Measurements from ENCODE around the gene AGXT2. TPM values are rescaled to one million over a fixed set of nuclear protein-coding genes. Genes with fewer than 3 reads are reported as not detected.
"Not testable (repeated sequence)": the region's sequence is repeated elsewhere in the genome, so short reads cannot be mapped to it uniquely, and the experiment has no call there.

Gene AGXT2
- total and polyA plus RNA-seq, 10 of the 15 experiments (the other 5 are each of a cell fraction or from before 2014, with no cell fraction given): not detected

- 85% methylated on average over 5 of the region's 5 CpGs for WGBS (ENCODE audit: insufficient coverage, insufficient replicate concordance, low lambda C conversion rate, missing lambda C conversion rate)
- no peaks in the 10 kb centered on the region for H3K79me2 ChIP-seq (ENCODE audit: control insufficient read depth, insufficient read depth, low read length)
- H3K9ac ChIP-seq (ENCODE audit: control insufficient read depth, insufficient read depth, low read length): no peak overlapping the region
- ATAC-seq (no peak), DNase-seq (ENCODE audit: low read depth, low spot score) (no peak), FAIRE-seq (no peak)
- H3K9me3 ChIP-seq (replicated peaks; ENCODE audit: control insufficient read depth, insufficient read depth, low read length): no peaks in the 10 kb centered on the region
- in situ Hi-C loops (cut with MboI): no loop called here
- intact Hi-C loops (cut with micrococcal nuclease; ENCODE audit: unreplicated experiment): no loop called here
- POLR2A ChIA-PET: no interaction called here
- H3K27ac ChIP-seq (ENCODE audit: control insufficient read depth, insufficient read depth): no peak overlapping the region
- no peaks in the 10 kb centered on the region for H3K36me3 ChIP-seq (ENCODE audit: control insufficient read depth in 2 of 2, insufficient read depth in 2 of 2, low read length in 1 of 2)
- H3K4me2 ChIP-seq (ENCODE audit: control insufficient read depth, insufficient read depth): no peak overlapping the region
- RAD21 ChIA-PET (ENCODE audit: unreplicated experiment): no interaction called here
- no TSS peak for BruUV-seq (replicated peaks)
- TF ChIP-seq RAD21 (IDR thresholded peaks at IDR 0.05; ENCODE audit: insufficient read depth, low read depth, low read length) (no peak), ZBTB33 (IDR thresholded peaks at IDR 0.05) (no peak), FOXM1 (IDR thresholded peaks at IDR 0.05; ENCODE audit: low read depth, low read length) (no peak), CHD4 (IDR thresholded peaks at IDR 0.05) (no peak), KAT2A (conservative IDR thresholded peaks at IDR 0.05; ENCODE audit: control insufficient read depth, low read depth, low read length) (no peak), GABPA (IDR thresholded peaks at IDR 0.05; ENCODE audit: low read depth) (no peak), YY1 (IDR thresholded peaks at IDR 0.05; ENCODE audit: low read depth, low read length) (no peak), TARDBP (IDR thresholded peaks at IDR 0.05; ENCODE audit: borderline replicate concordance) (no peak), PAX8 (IDR thresholded peaks at IDR 0.05) (no peak), NR2C2 (IDR thresholded peaks at IDR 0.05; ENCODE audit: borderline replicate concordance, control insufficient read depth, insufficient read length, low read depth) (no peak), ZNF384 (IDR thresholded peaks at IDR 0.05; ENCODE audit: borderline replicate concordance, low read depth, low read length) (no peak)
- TF ChIP-seq, protein P1, sequence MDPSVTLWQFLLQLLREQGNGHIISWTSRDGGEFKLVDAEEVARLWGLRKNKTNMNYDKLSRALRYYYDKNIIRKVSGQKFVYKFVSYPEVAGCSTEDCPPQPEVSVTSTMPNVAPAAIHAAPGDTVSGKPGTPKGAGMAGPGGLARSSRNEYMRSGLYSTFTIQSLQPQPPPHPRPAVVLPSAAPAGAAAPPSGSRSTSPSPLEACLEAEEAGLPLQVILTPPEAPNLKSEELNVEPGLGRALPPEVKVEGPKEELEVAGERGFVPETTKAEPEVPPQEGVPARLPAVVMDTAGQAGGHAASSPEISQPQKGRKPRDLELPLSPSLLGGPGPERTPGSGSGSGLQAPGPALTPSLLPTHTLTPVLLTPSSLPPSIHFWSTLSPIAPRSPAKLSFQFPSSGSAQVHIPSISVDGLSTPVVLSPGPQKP (IDR thresholded peaks at IDR 0.05; ENCODE audit: low read depth, low read length): no peak
- SMC1A ChIA-PET (ENCODE audit: uncharacterized antibody, unreplicated experiment): interaction anchor here (1.3 to 3.5 kb wide), 2 partner anchors 14 to 18 kb away, joined by 5 to 12 read pairs; no protein-coding TSS in a partner anchor
- H2AFZ ChIP-seq (ENCODE audit: control insufficient read depth, low read depth, low read length): no peak overlapping the region
- H4K20me1 ChIP-seq (ENCODE audit: control insufficient read depth, insufficient read depth): no peaks in the 10 kb centered on the region
- H3K27me3 ChIP-seq (replicated peaks in 1 of 2; ENCODE audit: control insufficient read depth in 2 of 2, insufficient read depth in 2 of 2, low read length in 1 of 2): no peaks in the 10 kb centered on the region
- no peaks in the 10 kb centered on the region for H3K4me1 ChIP-seq (ENCODE audit: control insufficient read depth, insufficient read depth, low read length)
- no peak overlapping the region for H3K4me3 ChIP-seq
- CTCF ChIA-PET: interaction anchor here (0.6 to 3.6 kb wide), 3 partner anchors 18 to 181 kb away, joined by 3 to 22 read pairs (median 13); no protein-coding TSS in a partner anchor
Measured at GRCh38 chr5:34976347-34976746, 71.4 kb downstream of the AGXT2 start.

- RAD21 ChIA-PET (ENCODE audit: unreplicated experiment); CTCF ChIA-PET; H3K27me3 ChIP-seq (replicated peaks in 1 of 2; ENCODE audit: control insufficient read depth in 2 of 2, insufficient read depth in 2 of 2, low read length in 1 of 2); H3K27ac ChIP-seq (ENCODE audit: control insufficient read depth, insufficient read depth); ATAC-seq; H3K4me1 ChIP-seq (ENCODE audit: control insufficient read depth, insufficient read depth, low read length); H3K4me3 ChIP-seq; H3K9me3 ChIP-seq (replicated peaks; ENCODE audit: control insufficient read depth, insufficient read depth, low read length); H3K79me2 ChIP-seq (ENCODE audit: control insufficient read depth, insufficient read depth, low read length); BruUV-seq (replicated peaks); H3K36me3 ChIP-seq (ENCODE audit: control insufficient read depth in 2 of 2, insufficient read depth in 2 of 2, low read length in 1 of 2); H3K4me2 ChIP-seq (ENCODE audit: control insufficient read depth, insufficient read depth); FAIRE-seq; H2AFZ ChIP-seq (ENCODE audit: control insufficient read depth, low read depth, low read length); DNase-seq (ENCODE audit: low read depth, low spot score); H4K20me1 ChIP-seq (ENCODE audit: control insufficient read depth, insufficient read depth); POLR2A ChIA-PET; in situ Hi-C loops (cut with MboI); intact Hi-C loops (cut with micrococcal nuclease; ENCODE audit: unreplicated experiment); H3K9ac ChIP-seq (ENCODE audit: control insufficient read depth, insufficient read depth, low read length): not testable (repeated sequence)
- 92% methylated on average over 1 of the region's 4 CpGs for WGBS (ENCODE audit: insufficient coverage, insufficient replicate concordance, low lambda C conversion rate, missing lambda C conversion rate)
- SMC1A ChIA-PET (ENCODE audit: uncharacterized antibody, unreplicated experiment): interaction anchor here (1.1 kb wide), 2 partner anchors 11 to 32 kb away, joined by 3 to 4 read pairs; no protein-coding TSS in a partner anchor
Measured at GRCh38 chr5:34971655-34972054, 76.1 kb downstream of the AGXT2 start.

All from GM12878 (cell line).